Transverse colon (tissue), 4 donors: ENCODE data around the gene SPTBN1. TPM values are rescaled to one million over a fixed set of nuclear protein-coding genes. Genes with fewer than 3 reads are reported as not detected.

Source experiments
- DNase-seq: peaks from one replicate; pipeline ENCODE4 v3.0.0-alpha.2; 2019
- H3K27ac ChIP-seq, 4 donors: fragments of 200-600 bp; sonication (generic); 2 replicates each; pipeline ENCODE4 v1.5.1; 2016 to 2018; ENCODE audit warnings: inconsistent platforms in 4 of 4
- H3K27me3 ChIP-seq: fragments of 200-600 bp; sonication (generic); 2 replicates; pipeline ENCODE4 v1.5.1; 2017; ENCODE audit warnings: inconsistent platforms
- H3K36me3 ChIP-seq, 4 donors: fragments of 200-600 bp; sonication (generic); 2 replicates each; pipeline ENCODE4 v1.5.1; 2017 to 2019; ENCODE audit warnings: inconsistent platforms in 4 of 4
- H3K4me1 ChIP-seq, 4 donors: fragments of 200-600 bp; sonication (generic); 2 replicates each; pipeline ENCODE4 v1.5.1; 2017 to 2020; ENCODE audit warnings: inconsistent platforms in 4 of 4
- H3K4me3 ChIP-seq, 4 donors: fragments of 200-600 bp; sonication (generic); 1 replicate in 1 of 4; 2 replicates in 3 of 4; pipeline versions ENCODE4 v1.5.1 to v1.6.1; 2017 to 2019; ENCODE audit warnings: inconsistent platforms in 4 of 4
- H3K9me3 ChIP-seq, 2 donors: fragments of 200-600 bp; sonication (generic); 2 replicates each; pipeline ENCODE4 v1.5.1; 2017 to 2019; ENCODE audit warnings: inconsistent platforms in 2 of 2
- CTCF ChIP-seq, 5 experiments: fragments of 200-600 bp in 3 of 5; fragments of 450-650 bp in 2 of 5; sonication (generic) in 3 of 5; IDR thresholded peaks; 1 replicate in 2 of 5; 2 replicates in 3 of 5; pipeline ENCODE4 v1.5.1; 2016 to 2017; ENCODE audit warnings: antibody characterized with exemption in 5 of 5, inconsistent platforms in 3 of 5, mild to moderate bottlenecking in 2 of 5, moderate library complexity in 1 of 5
- EP300 ChIP-seq: sonication (generic); formaldehyde crosslinking; IDR thresholded peaks from one replicate; pipeline ENCODE4 v1.6.1; 2017; ENCODE audit warnings: antibody characterized with exemption, low read depth
- POLR2A ChIP-seq: fragments of 450-650 bp; IDR thresholded peaks from one replicate; pipeline ENCODE4 v1.6.1; 2016; ENCODE audit warnings: antibody characterized with exemption, mild to moderate bottlenecking, moderate library complexity
- POLR2AphosphoS5 ChIP-seq, 3 donors: sonication (generic); formaldehyde crosslinking; IDR thresholded peaks; one replicate each; pipeline ENCODE4 v1.6.1; 2016; ENCODE audit warnings: antibody characterized with exemption in 3 of 3
- WGBS, 2 donors: methylation state at CpG; one replicate each; pipeline ENCODE4 v1.1.5; 2018; ENCODE audit warnings: low coverage in 1 of 2; 5-methylcytosine and 5-hydroxymethylcytosine counted together
- in situ Hi-C, 4 donors: fragments of 200-750 bp; cut with MboI; loops; one replicate each; pipeline versions ENCODE4 v1.15.0 to v1.15.1; 2017; ENCODE audit warnings: low sequenced_read_pairs in 3 of 4, low pct_ligation_motif_present in 1 of 4, low pct_unique_long_range_greater_than_20kb in 1 of 4
- intact Hi-C: fragments of 100-400 bp; cut with DNase I; formaldehyde crosslinking; loops from one replicate; pipeline ENCODE4 v1.15.1; 2023; ENCODE audit warnings: low total_unique reads
- total RNA-seq, 4 donors: library from RNA; depleted of rRNA; stranded (reverse); fragments of >200 nt; gene quantifications; one replicate each; pipeline ENCODE4 v1.1.0, GENCODE V29; 2016

The SPTBN1 gene
- total RNA-seq, 4 donors from 2014 or later = 269 to 301 (median 285) TPM

GRCh38 chr2:54653572-54654204 is 197.6 kb downstream of the SPTBN1 start:
- H3K4me3 ChIP-seq = no peak overlapping the region
- DNase-seq = no peak
- in situ Hi-C loops (no loop called here), intact Hi-C loops (no loop called here)
- peaks cover 0 to 6% (median 0%) of the 10 kb centered on the region in 4 donors for H3K4me1 ChIP-seq
- H3K27ac ChIP-seq = no peak overlapping the region
- WGBS, 2 donors = 91 to 94% methylated on average over 3 to 26 of the region's 26 CpGs
- TF ChIP-seq POLR2A = no peak
- TF ChIP-seq POLR2AphosphoS5 (IDR thresholded peaks at IDR 0.05) = no peak
- TF ChIP-seq EP300 = no peak
- no peak for TF ChIP-seq CTCF (IDR thresholded peaks at IDR 0.05)
- no peaks in the 10 kb centered on the region for H3K9me3 ChIP-seq
- H3K27me3 ChIP-seq = no peaks in the 10 kb centered on the region
- peaks cover 0 to 91% (median 43%) of the 10 kb centered on the region in 4 donors for H3K36me3 ChIP-seq

- Histone ChIP-seq H3K36me3 (peaks cover 0 to 91% (median 42%) of the 10 kb centered on the region in 4 donors), H3K9me3 (no peaks in the 10 kb centered on the region), H3K27me3 (no peaks in the 10 kb centered on the region), H3K4me1 (peaks cover 0 to 9% (median 0%) of the 10 kb centered on the region in 4 donors), H3K27ac (no peak overlapping the region), H3K4me3 (no peak overlapping the region)
- TF ChIP-seq POLR2AphosphoS5 (IDR thresholded peaks at IDR 0.05) (no peak), POLR2A (no peak), EP300 (no peak), CTCF (IDR thresholded peaks at IDR 0.05) (no peak)
- intact Hi-C loops (no loop called here), in situ Hi-C loops (no loop called here)
- 83 to 89% methylated on average over 12 to 14 of the region's 14 CpGs for WGBS, 2 donors
- no peak for DNase-seq
Measured at GRCh38 chr2:54655046-54655809, 199.1 kb downstream of the SPTBN1 start.

GRCh38 chr2:54656863-54657262 is 200.7 kb downstream of the SPTBN1 start:
- intact Hi-C loops = no loop called here
- peaks cover 0 to 94% (median 44%) of the 10 kb centered on the region in 4 donors for H3K36me3 ChIP-seq

More at GRCh38 chr2:54656863-54657262, 200.7 kb downstream of the SPTBN1 start:
- no peak for DNase-seq
- 92% methylated on average over 3 of the region's 3 CpGs; no CpG with 5 or more reads in 1 of the 2 donors for WGBS, 2 donors
- in situ Hi-C loops = no loop called here
- no peak for TF ChIP-seq POLR2A
- no peak for TF ChIP-seq POLR2AphosphoS5 (IDR thresholded peaks at IDR 0.05)
- TF ChIP-seq CTCF (IDR thresholded peaks at IDR 0.05) = no peak
- no peak for TF ChIP-seq EP300
- peaks cover 0 to 9% (median 0%) of the 10 kb centered on the region in 4 donors for H3K4me1 ChIP-seq
- no peak overlapping the region for H3K27ac ChIP-seq
- H3K9me3 ChIP-seq = no peaks in the 10 kb centered on the region
- H3K4me3 ChIP-seq = no peak overlapping the region
- no peaks in the 10 kb centered on the region for H3K27me3 ChIP-seq
